ENCODE data around the gene ARL6IP4.

Gene ARL6IP4

GRCh38 chr12:123028475-123028874, 48.0 kb downstream of the ARL6IP4 start:
- Histone ChIP-seq H3K27me3 (replicated peaks; ENCODE audit: control insufficient read depth, insufficient read depth, low read length) (no peaks in the 10 kb centered on the region; the same call in 1 of the 2 replicates), H3K36me3 (ENCODE audit: control insufficient read depth, insufficient read depth, low read length) (no peaks in the 10 kb centered on the region), H3K4me3 (replicated peaks; ENCODE audit: low read depth, low read length) (no peak overlapping the region)
- no peak for TF ChIP-seq CTCF (IDR thresholded peaks at IDR 0.05; ENCODE audit: insufficient read depth, low read length, poor library complexity, severe bottlenecking)
- no peak for DNase-seq (ENCODE audit: extremely low read depth, insufficient read length)

GRCh38 chr12:123029550-123029949, 49.1 kb downstream of the ARL6IP4 start:
- no peaks in the 10 kb centered on the region; the same call in 1 of the 2 replicates for H3K27me3 ChIP-seq (replicated peaks; ENCODE audit: control insufficient read depth, insufficient read depth, low read length)
- TF ChIP-seq CTCF (IDR thresholded peaks at IDR 0.05; ENCODE audit: insufficient read depth, low read length, poor library complexity, severe bottlenecking) = no peak
- H3K36me3 ChIP-seq (ENCODE audit: control insufficient read depth, insufficient read depth, low read length) = no peaks in the 10 kb centered on the region
- no peak overlapping the region for H3K4me3 ChIP-seq (replicated peaks; ENCODE audit: low read depth, low read length)
- no peak for DNase-seq (ENCODE audit: extremely low read depth, insufficient read length)

GRCh38 chr12:123030686-123031085, 50.2 kb downstream of the ARL6IP4 start:
- no peaks in the 10 kb centered on the region for H3K36me3 ChIP-seq (ENCODE audit: control insufficient read depth, insufficient read depth, low read length)
- no peak for DNase-seq (ENCODE audit: extremely low read depth, insufficient read length)
- TF ChIP-seq CTCF (IDR thresholded peaks at IDR 0.05; ENCODE audit: insufficient read depth, low read length, poor library complexity, severe bottlenecking) = no peak
- H3K4me3 ChIP-seq (replicated peaks; ENCODE audit: low read depth, low read length) = no peak overlapping the region
- H3K27me3 ChIP-seq (replicated peaks; ENCODE audit: control insufficient read depth, insufficient read depth, low read length) = no peaks in the 10 kb centered on the region; the same call in 1 of the 2 replicates

- Histone ChIP-seq H3K27me3 (replicated peaks; ENCODE audit: control insufficient read depth, insufficient read depth, low read length) (no peaks in the 10 kb centered on the region; the same call in 1 of the 2 replicates), H3K4me3 (replicated peaks; ENCODE audit: low read depth, low read length) (no peak overlapping the region), H3K36me3 (ENCODE audit: control insufficient read depth, insufficient read depth, low read length) (no peaks in the 10 kb centered on the region)
- TF ChIP-seq CTCF (IDR thresholded peaks at IDR 0.05; ENCODE audit: insufficient read depth, low read length, poor library complexity, severe bottlenecking) = no peak
- no peak for DNase-seq (ENCODE audit: extremely low read depth, insufficient read length)
Measured at GRCh38 chr12:123031171-123031845, 50.8 kb downstream of the ARL6IP4 start.

All from GM06990 (cell line).